ENCODE results near the gene THADA.
"Not testable (repeated sequence)": the region's sequence is repeated elsewhere in the genome, so short reads cannot be mapped to it uniquely, and the experiment has no call there.

The THADA gene

DNA sequence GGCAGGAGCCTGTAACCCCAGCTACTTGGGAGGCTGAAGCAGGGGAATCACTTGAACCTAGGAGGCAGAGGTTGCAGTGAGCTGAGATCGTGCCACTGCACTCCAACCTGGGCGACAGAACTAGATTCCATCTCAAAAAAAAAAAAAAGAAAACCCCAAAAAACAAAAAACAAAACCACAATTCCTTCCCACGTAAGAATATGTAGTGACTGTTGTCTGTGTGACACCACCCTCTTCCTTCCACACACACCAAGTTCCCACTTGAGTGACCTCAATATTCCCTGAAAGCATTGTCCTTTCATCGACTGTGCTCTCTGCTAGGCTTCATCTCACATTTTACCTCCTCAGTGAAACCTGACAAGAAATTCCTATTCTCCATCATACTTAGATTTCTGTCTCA, 8.8 kb upstream of the THADA start:
- DNase-seq = no peak

DNA sequence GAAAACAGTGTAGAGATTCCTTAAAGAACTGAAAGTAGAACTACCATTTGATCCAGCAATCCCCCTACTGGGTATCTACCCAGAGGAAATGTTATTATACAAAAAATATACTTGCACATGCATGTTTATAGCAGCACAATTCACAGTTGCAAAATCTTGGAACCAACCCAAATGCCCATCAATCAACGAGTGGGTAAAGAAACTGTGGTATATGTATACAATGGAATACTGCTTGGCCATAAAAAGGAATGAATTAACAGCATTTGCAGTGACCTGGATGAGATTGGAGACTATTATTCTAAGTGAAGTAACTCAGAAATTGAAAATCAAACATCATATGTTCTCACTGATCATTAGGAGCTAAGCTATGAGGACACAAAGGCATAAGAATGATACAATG, 4.8 kb upstream of the THADA start:
- DNase-seq = not testable (repeated sequence)

DNA sequence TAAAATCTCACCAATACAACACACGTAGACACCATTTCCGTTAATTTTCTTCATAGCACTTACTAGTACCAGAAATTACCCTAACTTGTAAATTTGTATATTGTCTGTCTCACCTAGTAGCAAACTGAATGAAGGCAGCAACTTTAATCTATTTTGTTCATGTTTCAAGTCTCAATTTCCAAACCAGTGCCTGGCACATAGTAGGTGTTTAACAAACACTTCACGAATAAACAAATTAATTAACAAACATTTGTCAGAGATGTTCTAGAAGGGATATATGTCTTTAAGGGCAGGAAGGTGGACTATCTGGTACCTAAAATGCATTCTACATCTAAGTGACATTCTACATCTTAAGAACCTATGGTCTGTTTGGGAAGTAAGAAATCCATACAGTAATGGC, 963 bp downstream of the THADA start:
- DNase-seq = no peak

DNA sequence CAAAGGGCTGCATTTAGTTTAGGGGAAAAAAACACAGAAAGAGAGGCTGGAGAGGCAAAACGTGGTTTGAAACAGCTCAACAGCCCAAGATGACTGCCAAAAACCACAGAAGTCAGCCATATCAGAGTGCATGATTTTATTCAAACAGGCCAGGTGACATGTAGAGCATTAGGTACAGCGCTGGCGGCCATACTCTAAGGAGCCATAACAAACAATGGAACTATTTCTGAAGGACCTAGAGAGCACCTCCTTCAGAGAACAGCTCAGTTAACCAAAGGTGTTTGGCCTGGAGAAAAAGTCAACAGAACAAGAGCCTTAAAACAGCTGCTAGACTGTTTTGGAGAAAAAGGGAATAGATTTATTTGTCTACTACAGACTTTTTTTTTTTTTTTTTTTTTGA, 2.6 kb downstream of the THADA start:
- no peak for DNase-seq

DNA sequence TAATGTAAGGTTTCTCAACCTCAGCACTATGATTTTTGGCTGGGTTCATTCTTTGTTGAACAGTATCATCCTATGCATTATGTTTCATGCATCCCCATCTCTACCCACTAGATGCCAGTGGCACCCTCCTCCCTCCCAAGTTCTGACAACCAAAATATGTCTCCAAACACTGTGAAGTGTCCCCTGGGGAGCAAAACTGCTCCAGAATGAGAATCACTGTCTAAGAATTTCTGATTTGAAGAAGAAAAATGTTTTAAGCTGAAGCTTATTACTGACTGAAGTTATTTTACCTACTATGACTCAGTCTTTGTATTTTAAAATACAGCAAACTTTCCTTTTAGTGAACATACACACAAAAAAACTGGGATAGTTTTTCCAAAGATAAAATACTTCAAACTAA, 3.4 kb downstream of the THADA start:
- DNase-seq = no peak

DNA sequence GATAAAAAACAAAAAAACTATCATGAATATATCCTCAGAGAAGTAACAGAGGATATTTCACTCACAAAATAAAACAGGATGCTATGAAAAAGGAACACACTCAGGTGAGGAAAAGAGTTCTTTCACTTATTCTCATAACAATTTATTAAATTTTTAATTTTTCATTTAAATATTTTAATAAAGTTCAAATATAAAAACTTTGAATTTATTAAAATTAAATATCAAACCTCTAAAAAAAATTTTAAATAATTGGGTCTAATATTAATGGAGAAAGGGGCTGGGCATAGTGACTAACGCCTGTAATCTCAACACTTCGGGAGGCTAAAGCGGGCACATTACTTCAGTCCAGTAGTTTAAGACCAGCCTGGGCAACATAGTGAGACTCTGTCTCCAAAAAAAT, 10.1 kb downstream of the THADA start:
- DNase-seq = no peak

DNA sequence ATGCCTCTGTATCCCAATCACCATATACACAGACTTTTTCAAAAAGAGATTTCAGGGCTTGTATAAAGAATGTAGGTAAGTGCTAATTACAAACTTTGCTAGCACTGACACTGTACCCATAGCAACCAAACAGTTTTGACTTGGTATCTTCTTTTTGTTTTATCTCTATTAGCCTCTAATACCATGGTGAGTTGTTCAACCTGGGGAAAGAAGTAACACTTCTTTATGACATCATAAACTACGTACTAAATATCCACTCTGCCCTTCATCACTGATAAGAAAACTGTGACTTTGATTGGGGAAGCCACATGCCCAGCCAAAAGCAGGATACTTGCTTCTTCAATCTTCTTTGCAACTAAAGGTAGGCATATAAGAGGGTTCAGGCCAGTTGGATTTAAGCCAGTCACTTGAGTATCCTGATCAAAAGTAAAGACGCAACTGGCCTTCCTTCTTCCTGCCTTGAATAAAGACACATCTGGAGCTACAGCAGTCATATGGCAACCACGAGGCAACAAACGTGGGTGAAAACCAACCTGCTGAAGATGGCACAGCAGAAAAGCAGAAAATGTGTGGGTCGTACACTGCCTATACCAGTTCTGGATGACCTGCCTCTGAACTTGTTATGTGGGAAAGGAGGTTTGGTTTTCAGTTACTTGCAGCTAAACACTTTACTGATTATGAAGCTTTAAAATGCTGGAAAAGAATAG, 16.4 kb downstream of the THADA start:
- no peak for DNase-seq

DNA sequence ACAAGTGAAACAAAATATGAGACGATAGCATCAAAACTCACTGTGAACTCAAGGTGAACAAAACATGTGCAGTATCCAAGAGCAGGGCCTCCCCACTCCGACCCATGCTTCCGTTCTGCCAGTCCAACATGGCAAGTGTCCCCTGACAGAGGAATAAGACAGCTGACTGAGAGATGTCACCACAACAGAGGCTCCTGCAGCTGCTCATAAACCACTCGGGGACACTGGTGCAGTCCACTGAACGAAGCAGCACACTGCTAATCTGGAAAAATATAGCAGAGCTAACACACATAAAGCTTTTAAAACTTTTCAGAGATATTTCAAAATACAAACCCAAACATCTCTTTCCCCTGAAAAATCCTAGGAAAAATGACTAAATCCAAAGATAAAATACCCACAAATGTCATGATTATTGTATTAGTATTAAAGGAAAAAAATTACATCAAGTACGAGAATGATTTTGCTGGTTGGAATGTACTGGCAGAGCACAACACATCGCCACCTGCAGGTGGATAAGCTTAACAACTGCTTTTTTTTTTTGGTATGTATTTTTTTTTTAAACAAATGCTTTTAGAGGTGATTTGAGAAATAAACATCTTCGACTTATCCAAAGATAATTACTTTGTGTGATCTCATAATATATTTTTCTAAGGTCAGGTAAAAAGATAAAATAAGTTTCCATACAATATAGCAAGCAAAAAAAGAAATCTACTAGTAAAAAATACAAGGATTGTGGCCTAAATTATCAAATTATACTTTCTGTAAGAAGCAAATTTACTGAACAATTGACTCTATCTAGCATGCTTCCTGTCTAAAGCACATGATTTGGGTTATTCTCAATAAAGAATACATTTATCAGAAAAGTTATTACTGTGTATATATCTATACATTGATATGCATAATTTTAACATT, 18.6 kb downstream of the THADA start:
- DNase-seq = peak in 1 of 2 donors; percentile 58

DNA sequence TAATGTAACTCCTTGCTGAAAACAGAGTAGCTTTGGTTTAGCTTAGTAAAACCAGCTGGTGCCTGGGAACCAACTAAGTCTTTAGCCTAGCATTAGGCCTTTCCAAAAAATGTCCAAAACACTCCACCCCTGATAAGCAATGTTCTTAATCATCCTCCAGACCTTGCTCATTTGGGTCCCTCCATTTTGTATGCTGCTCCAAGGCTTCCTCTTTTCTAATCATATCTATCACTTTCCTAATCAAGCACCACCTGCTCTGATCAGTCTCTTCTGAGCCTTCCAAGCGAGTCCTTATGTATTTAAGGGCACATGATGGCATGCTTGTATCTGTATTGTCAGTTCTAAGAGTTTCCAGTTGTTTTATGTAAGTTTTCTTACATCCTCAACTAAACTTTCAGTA, 23.6 kb downstream of the THADA start:
- DNase-seq = no peak

DNA sequence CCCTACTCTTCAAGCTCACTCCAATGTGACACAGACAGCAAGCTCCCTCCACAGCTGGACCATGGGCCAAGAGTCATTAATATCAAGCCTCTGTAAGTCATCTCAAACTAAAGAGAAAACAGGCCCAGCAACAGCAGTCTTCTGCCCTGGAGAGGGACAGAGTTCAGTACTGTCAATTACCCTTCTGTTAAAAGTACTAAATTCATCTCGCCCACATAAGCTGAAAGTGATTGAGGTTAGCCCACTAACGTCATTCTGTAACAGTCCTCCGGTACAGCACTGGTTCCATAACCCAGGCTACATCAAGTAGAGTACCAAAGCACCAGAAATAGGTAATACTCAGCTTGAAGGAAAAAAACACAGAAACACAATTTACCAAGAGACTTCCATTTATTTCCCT, 25.9 kb downstream of the THADA start:
- DNase-seq = no peak

DNA sequence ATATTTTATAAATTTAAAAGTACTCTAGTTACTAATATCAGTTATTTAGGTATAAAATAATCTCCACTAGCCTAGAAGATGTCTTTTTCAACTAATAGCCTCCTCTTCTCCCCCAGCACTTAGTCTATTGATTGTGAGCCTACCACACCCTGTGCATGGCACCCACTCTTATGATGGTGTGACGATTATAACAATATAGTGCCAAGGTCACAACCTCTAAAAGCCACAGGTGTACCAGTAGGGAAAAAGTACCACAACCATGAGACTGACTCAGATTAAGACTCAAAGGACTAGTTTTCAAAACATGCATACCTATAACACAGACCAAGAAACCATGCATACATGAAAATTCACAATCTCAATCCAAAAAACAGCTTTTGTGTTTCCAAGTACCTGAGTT, 27.6 kb downstream of the THADA start:
- no peak for DNase-seq

DNA sequence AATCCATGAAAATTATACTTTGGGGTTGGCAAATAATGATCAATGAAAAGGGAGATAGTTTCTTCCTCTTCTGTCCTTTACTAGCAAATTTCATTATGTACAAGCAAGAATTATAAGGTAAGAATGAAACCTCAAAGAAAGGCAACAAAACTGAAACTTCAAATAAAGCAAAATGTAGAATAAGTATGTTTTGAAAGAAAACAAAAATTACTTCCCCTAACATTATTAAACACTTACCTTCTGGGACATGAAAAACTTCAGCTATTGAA, 29.4 kb downstream of the THADA start:
- DNase-seq = no peak

DNA sequence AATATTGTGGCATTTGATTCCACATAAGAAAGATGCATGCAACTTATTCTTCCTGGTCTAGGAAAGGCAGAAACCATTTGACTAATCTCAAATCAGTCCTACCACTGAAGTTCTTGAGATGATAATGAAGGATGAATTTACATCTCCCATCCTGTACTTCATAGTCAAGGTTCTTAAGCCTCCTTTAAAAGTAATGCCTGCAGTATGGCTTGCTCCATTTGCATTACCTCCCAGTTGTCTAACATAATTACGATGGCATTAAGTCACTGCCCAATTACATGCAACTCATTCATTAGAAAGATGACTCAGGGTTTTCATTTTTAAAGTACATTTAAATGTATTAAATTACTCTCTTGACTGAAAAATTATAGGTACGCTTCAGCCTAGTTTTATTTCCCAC, 32.2 kb downstream of the THADA start:
- no peak for DNase-seq

DNA sequence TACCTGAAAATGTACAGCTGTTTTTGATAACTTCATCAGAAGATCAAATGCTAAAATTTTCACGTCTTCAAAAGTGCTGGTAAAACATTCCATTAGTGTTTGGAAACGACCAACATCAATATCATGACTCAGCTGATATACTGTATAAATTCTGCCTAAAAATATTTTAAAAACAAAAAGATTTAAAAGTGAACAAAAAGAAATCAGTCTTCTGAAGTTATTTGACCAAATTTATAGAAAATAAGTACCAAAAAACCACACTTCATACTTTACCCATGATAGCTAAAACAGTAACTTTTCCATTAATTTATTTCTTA, 35.6 kb downstream of the THADA start:
- no peak for DNase-seq

DNA sequence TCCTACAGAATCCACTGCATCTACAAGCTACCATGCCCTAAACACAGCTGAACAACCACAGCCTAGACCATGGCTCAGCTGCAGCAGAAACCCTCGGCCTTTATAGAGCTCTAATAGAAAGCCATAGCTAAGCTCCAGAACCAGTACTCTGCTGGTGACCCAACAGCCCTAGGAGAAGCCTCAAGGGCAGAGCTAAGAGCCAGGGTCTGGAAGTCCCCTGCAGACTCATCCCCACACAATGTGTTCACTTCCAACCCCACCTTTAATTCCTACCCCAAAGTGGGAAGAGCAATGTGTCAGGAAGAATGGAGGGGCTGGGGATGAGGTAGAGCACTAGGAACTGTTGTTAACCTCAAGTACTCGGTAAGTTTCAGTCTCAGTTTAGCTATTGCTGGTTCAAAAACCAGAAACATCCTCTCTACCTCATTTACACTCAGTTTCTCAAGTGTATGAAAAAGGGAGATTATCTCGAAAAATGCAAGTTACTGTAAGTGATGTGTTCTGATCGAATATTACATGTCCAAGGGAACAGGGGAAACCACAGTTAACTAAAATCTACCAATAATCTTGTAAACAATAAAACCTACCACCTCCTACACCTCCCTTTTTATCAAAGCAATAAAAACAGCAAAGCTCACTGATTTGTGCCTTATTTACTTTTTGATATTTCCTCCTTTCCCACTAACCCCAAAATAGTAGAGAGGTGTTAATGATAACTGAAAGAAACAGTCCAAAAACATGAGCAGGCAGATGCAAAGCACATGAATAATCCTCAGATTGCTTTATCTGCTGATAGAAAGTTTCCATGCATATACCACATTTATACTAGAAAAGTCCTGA, 36.2 kb downstream of the THADA start:
- DNase-seq = no peak

DNA sequence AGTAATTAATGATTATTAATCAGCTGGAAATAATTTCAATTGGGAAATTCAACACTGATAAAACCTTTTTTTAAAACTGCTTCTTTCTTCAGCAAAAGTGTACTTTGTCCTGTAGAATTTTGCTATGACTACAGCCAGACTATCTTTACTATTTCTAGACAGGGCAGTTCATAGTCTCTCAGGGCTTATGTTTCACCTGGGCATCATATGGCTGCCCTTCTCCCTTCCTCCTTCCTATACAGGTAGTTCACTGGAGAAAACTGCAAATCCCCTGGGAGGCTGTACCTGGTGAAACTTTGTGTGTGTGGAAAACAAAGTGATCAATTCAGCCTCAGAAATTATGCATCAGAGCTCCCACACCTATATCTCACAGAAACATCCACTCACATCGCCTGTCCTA, 38.6 kb downstream of the THADA start:
- no peak for DNase-seq

DNA sequence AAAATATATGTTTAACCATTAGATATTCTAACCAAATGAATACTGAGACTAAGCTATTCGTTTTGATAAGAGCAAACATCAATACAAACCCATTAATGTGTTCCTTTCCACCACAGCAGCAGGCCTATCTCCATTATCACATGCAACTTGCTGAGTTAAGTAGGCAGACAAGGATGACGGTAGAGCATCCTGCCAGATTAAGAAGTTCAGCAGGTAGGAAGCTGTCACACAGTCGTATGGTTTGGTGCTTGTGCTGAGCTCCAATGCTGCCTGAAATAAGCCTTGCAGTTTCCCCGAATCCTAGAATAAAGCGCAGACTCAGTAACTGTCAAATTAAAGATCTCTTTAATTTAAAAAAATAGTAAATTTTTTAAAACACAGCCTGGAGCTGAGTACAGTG, 39.6 kb downstream of the THADA start:
- no peak for DNase-seq

DNA sequence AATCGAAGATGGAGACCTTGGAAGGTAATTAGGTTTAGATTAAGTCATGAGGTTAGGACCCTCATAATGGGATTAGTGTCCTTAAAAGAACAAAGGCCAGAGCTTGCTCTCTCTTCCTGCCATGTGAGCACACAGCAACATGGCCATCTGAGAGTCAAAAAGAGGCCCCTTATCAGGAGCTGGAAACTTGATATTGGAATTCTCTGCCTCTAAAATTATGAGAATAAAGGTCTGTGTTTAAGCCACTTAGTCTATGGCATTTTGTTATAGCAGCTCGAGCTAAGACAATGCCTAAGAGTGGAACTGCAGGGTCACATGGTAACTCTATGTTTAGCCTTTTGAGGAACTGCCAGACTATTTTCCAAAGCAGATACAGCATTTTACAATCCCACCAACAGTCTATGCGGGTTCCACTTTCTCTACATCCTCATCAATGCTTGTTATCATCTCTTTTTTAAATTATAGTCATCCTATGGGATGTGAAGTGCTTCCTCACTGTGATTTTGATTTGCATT, 42.4 kb downstream of the THADA start:
- no peak for DNase-seq

DNA sequence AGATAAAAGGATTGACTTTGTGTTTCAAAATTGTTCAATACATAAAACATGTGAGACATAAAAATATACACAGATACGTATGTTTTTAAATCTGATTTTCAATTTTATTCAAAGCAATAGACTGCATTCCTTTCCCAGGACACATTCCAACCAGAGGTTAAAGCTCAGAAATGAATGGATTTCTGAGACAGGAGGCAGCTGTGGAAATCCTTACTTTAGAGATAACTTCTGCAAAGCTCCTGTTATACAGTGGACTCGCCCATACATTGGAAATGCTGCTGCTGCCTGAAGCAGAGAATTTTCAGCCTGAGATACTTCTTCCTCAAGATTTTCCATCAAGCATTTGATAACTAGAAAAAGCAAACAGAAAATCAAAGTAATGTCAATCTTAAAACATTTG, 43.8 kb downstream of the THADA start:
- DNase-seq = no peak

DNA sequence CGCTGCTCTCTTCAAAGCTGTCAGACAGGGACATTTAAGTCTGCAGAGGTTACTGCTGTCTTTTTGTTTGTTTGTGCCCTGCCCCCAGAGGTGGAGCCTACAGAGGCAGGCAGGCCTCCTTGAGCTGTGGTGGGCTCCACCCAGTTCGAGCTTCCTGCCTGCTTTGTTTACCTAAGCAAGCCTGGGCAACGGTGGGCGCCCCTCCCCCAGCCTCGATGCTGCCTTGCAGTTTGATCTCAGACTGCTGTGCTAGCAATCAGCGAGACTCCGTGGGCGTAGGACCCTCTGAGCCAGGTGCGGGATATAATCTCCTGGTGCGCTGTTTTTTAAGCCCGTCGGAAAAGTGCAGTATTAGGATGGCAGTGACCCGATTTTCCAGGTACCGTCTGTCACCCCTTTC, 47.5 kb downstream of the THADA start:
- not testable (repeated sequence) for DNase-seq

DNA sequence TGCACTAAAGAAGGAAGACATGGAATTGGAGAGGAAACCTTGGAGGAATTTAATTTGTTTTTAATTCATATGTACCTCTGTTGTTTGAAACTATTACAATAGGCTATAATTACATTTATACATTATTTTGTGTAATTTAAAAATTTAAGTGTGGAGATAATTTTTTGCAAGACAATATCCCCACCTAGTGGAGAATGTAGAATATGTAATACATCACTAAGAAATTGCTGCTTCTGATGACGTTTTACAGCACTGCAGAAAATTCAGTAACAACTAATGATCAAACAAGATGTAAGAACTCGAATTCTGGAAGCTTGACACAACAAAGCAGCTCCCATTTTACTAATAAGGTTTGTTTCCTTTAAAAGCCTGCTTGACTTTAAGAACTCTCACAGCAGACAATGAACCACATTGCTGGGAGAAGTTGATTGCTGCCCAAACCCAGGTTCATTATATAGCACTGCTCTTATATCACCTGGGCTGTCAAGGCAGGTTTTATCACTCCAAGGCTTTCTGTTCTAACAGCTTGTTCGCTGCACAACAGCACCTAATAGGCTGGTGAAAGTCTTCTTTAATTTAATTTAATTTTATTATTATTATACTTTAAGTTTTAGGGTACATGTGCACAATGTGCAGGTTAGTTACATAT, 53.4 kb downstream of the THADA start:
- peak in 1 of 2 donors; percentile 21 for DNase-seq

DNA sequence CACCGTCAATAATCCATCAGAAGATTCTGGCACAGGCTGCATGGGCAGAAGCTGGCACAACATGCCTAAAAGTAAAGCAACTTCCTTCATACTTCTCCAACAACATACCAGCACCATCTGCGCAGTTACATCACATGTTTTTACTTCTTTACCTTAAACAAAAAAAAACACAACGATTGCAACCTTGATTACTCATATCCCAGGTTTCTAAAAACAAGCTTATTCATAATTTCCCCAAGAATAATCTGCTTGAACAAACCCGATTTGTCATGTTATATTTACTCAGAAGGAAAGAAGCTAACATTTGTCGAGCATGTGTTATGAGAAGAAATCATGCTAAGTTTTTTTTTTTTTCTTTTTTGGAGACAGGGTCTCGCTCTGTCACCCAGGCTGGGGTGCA, 54.7 kb downstream of the THADA start:
- no peak for DNase-seq
